HepG2 (cell line): ENCODE data around the gene CYSLTR1. TPM values are rescaled to one million over a fixed set of nuclear protein-coding genes. Genes with fewer than 3 reads are reported as not detected.

Experiments used
- ATAC-seq: fragments of 200-7000 bp; cut with Tn5 transposase; 3 replicates; pipeline ENCODE4 v1.9.1; 2020; ENCODE audit warnings: mild to moderate bottlenecking, moderate library complexity
- BruUV-seq: library from RNA; stranded (reverse); fragments of 400-500 nt; replicated peaks from 2 replicates; lab custom pipeline; 2021; lab: Mats Ljungman, UMichigan
- CTCF ChIA-PET: fragments of 300-600 bp; formaldehyde crosslinking; extraction: SDS; loops from one replicate; lab custom pipeline; 2021; ENCODE audit warnings: low total read pairs, inconsistent platforms, low intra/inter-chr PET ratio; lab: Yijun Ruan, JAX
- POLR2A ChIA-PET: fragments of 350-600 bp; sonication (Branson Sonifier 250); formaldehyde crosslinking; loops from one replicate; lab custom pipeline; 2020; ENCODE audit warnings: antibody characterized with exemption, inconsistent platforms; lab: Yijun Ruan, JAX
- DNase-seq: peaks from one replicate; pipeline ENCODE4 v3.0.0-alpha.2; 2015; ENCODE audit warnings: low spot score
- FAIRE-seq: peaks from 3 replicates; lab custom pipeline; 2011; peaks lifted over from hg19 to GRCh38; lab: Jason Lieb, UNC
- H2AFZ ChIP-seq: one replicate; pipeline ENCODE4 v1.6.1; 2011; ENCODE audit warnings: low read length, inconsistent platforms
- H3K27ac ChIP-seq: fragments of 300-600 bp; 3 replicates; pipeline ENCODE4 v1.8.0; 2011; ENCODE audit warnings: mixed run types, mild to moderate bottlenecking, mixed read lengths, low read length, inconsistent platforms; ENCODE audit not compliant: insufficient read depth; ENCODE audit errors: extremely low read length
- H3K27me3 ChIP-seq, 2 experiments: fragments of 200-600 bp in 1 of 2; 2 replicates in 1 of 2; 3 replicates in 1 of 2; pipeline versions ENCODE4 v1.6.0 to v1.8.0; 2011; ENCODE audit warnings: low read length in 2 of 2, mild to moderate bottlenecking in 2 of 2, moderate library complexity in 2 of 2, inconsistent platforms in 1 of 2; ENCODE audit not compliant: insufficient read depth in 2 of 2, control insufficient read depth in 1 of 2
- H3K36me3 ChIP-seq, 2 experiments: fragments of 200-600 bp in 1 of 2; replicated peaks in 1 of 2; 2 replicates in 1 of 2; 3 replicates in 1 of 2; pipeline versions ENCODE4 v1.5.1 to v1.8.0; 2011; ENCODE audit warnings: low read length in 2 of 2, inconsistent platforms in 1 of 2; ENCODE audit not compliant: insufficient read depth in 2 of 2, control insufficient read depth in 1 of 2
- H3K4me1 ChIP-seq: 2 replicates; pipeline ENCODE4 v1.5.1; 2012; ENCODE audit warnings: low read length, inconsistent platforms; ENCODE audit not compliant: insufficient read depth
- H3K4me2 ChIP-seq: 2 replicates; pipeline ENCODE4 v1.6.0; 2011; ENCODE audit warnings: low read depth, low read length, inconsistent platforms
- H3K4me3 ChIP-seq, 3 experiments: fragments of 200-600 bp in 1 of 3; sonication (generic), shearing (Covaris generic) in 1 of 3; replicated peaks in 1 of 3; 2 replicates each; pipeline ENCODE4 v1.5.1; 2011 to 2016; ENCODE audit warnings: low read length in 3 of 3, inconsistent platforms in 2 of 3, low read depth in 2 of 3, mild to moderate bottlenecking in 2 of 3, control low read depth in 1 of 3, mixed read lengths in 1 of 3; ENCODE audit not compliant: insufficient read depth in 1 of 3
- H3K79me2 ChIP-seq: one replicate; pipeline ENCODE4 v1.6.1; 2011; ENCODE audit warnings: low read length, inconsistent platforms; ENCODE audit not compliant: insufficient read depth
- H3K9ac ChIP-seq: 2 replicates; pipeline ENCODE4 v1.6.0; 2011; ENCODE audit warnings: mild to moderate bottlenecking, low read depth, low read length, inconsistent platforms; ENCODE audit not compliant: insufficient read depth
- H3K9me3 ChIP-seq: 2 replicates; pipeline ENCODE4 v1.5.1; 2012; ENCODE audit warnings: mild to moderate bottlenecking, low read length
- H4K20me1 ChIP-seq: 2 replicates; pipeline ENCODE4 v1.6.0; 2011; ENCODE audit warnings: inconsistent platforms, mild to moderate bottlenecking, low read length, moderate library complexity; ENCODE audit not compliant: insufficient read depth
- GABPB1 ChIP-seq: IDR thresholded peaks from 2 replicates; pipeline ENCODE4 v1.6.1; 2016; ENCODE audit warnings: mild to moderate bottlenecking, missing genetic modification reagents, moderate library complexity, missing compliant biosample characterization
- HMG20A ChIP-seq: IDR thresholded peaks from 2 replicates; pipeline ENCODE4 v1.6.1; 2016; ENCODE audit warnings: borderline replicate concordance
- KAT8 ChIP-seq: IDR thresholded peaks from 2 replicates; pipeline ENCODE4 v1.6.1; 2016; ENCODE audit warnings: missing genetic modification reagents, missing compliant biosample characterization
- MBD4 ChIP-seq: IDR thresholded peaks from 2 replicates; pipeline ENCODE4 v1.6.1; 2012; ENCODE audit warnings: low read length, inconsistent platforms, borderline replicate concordance
- NBN ChIP-seq: fragments of 450-650 bp; conservative IDR thresholded peaks from 2 replicates; pipeline ENCODE4 v1.6.1; 2017
- PHB2 ChIP-seq: fragments of 450-650 bp; IDR thresholded peaks from 2 replicates; pipeline ENCODE4 v1.6.1; 2018; ENCODE audit not compliant: partially characterized antibody
- TCF12 ChIP-seq, 2 experiments: fragments of 450-650 bp in 1 of 2; sonication (generic) in 1 of 2; formaldehyde crosslinking in 1 of 2; IDR thresholded peaks; 2 replicates each; pipeline versions ENCODE4 v1.6.1 to v1.8.0; 2017 to 2022; ENCODE audit warnings: antibody characterized with exemption in 1 of 2, mild to moderate bottlenecking in 1 of 2, missing genetic modification reagents in 1 of 2, moderate library complexity in 1 of 2
- ZNF501 ChIP-seq: sonication (generic); formaldehyde crosslinking; IDR thresholded peaks from 2 replicates; pipeline ENCODE4 v1.5.1; 2020; ENCODE audit warnings: mild to moderate bottlenecking, moderate library complexity, missing genetic modification reagents
- ZNF713 ChIP-seq: sonication (generic); formaldehyde crosslinking; IDR thresholded peaks from 2 replicates; pipeline ENCODE4 v1.4.0; 2020; ENCODE audit warnings: mild to moderate bottlenecking, missing genetic modification reagents
- WGBS: methylation state at CpG from one replicate; pipeline ENCODE4 v1.1.6; 2017; ENCODE audit warnings: low lambda C conversion rate; 5-methylcytosine and 5-hydroxymethylcytosine counted together
- in situ Hi-C: cut with HindIII; loops from 2 replicates; pipeline ENCODE4 v1.10.0; 2017; ENCODE audit warnings: low pct_unique_long_range_greater_than_20kb; ENCODE audit not compliant: extremely low pct_ligation_motif_present
- intact Hi-C: fragments of 100-400 bp; cut with micrococcal nuclease; formaldehyde crosslinking; loops from one replicate; pipeline ENCODE4 v1.10.0; 2022; ENCODE audit not compliant: unreplicated experiment
- polyA plus RNA-seq, 8 experiments: library from polyadenylated mRNA; depleted of rRNA in 3 of 8; stranded (reverse) in 7 of 8; unstranded in 1 of 8; fragments of >200 nt; fragmentation: Illumina TruSeq in 4 of 8; extraction: Trizol in 4 of 8; gene quantifications; 2 replicates each; pipeline versions ENCODE4 v1.2.1 to v1.2.3, GENCODE V29; 2011 to 2016; ENCODE audit warnings: low read depth in 4 of 8, missing spikeins in 1 of 8, mixed read lengths in 1 of 8; ENCODE audit not compliant: insufficient read depth in 1 of 8
- total RNA-seq, 5 experiments: library from RNA; depleted of rRNA; stranded (reverse); fragments of >200 nt; fragmentation: Illumina TruSeq; extraction: Trizol; gene quantifications; 2 replicates each; pipeline ENCODE4 v1.2.3, GENCODE V29; 2016; ENCODE audit warnings: low read depth in 1 of 5
- TF ChIP-seq, protein P1 (sequence below): sonication (generic); formaldehyde crosslinking; IDR thresholded peaks from 2 replicates; pipeline ENCODE4 v1.8.0; 2022; ENCODE audit warnings: missing genetic modification reagents, low read depth, mild to moderate bottlenecking, borderline replicate concordance
- TF ChIP-seq, protein P2 (sequence below): sonication (generic); formaldehyde crosslinking; IDR thresholded peaks from 2 replicates; pipeline ENCODE4 v1.5.0; 2020; ENCODE audit warnings: missing genetic modification reagents, mild to moderate bottlenecking, borderline replicate concordance

The CYSLTR1 gene
- total and polyA plus RNA-seq, 2 of the 13 experiments (the other 11 are each of a cell fraction or from before 2014, with no cell fraction given) = not detected

DNA sequence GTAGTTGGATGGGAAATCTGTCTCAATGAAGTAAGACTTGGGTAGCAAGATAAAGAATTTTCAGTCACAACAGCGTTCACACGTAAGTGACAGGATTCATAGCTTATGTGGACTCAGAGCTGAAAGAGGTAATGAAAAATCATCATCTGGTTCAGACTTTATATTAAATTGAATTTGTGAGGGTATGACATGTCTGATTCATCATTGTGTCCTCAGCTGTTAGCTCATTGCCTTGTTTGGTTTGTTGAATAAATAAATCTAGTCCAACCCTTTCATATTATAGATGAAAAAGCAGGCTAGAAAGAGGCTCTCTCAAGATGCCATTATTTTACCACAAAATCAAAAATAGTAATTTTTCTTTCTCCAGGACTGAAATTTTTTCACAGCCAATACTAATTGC is 2.7 kb upstream of the CYSLTR1 start:
- no peak for DNase-seq
- H2AFZ ChIP-seq = no peak overlapping the region
- H3K9me3 ChIP-seq = no peaks in the 10 kb centered on the region
- H3K36me3 ChIP-seq = no peaks in the 10 kb centered on the region
- intact Hi-C loops = no loop called here
- no peak overlapping the region for H3K4me3 ChIP-seq
- H3K27me3 ChIP-seq = no peaks in the 10 kb centered on the region
- TF ChIP-seq, protein P1, sequence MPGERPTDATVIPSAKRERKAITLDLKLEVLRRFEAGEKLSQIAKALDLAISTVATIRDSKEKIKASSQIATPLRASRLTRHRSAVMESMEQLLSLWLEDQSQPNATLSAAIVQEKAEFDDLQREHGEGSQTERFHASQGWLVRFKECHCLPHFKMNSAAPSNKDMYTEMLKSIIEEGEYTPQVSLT (CRISPR knock-in tag) = no peak
- TF ChIP-seq MBD4 (no peak), ZNF713 (CRISPR knock-in tag) (no peak), GABPB1 (CRISPR knock-in tag) (no peak), ZNF501 (CRISPR knock-in tag) (no peak), TCF12 (IDR thresholded peaks at IDR 0.05) (no peak), TCF12 (CRISPR knock-in tag; IDR thresholded peaks at IDR 0.05) (no peak), NBN (no peak), HMG20A (CRISPR knock-in tag) (no peak), PHB2 (no peak), KAT8 (CRISPR knock-in tag) (no peak)
- TF ChIP-seq, protein P2, sequence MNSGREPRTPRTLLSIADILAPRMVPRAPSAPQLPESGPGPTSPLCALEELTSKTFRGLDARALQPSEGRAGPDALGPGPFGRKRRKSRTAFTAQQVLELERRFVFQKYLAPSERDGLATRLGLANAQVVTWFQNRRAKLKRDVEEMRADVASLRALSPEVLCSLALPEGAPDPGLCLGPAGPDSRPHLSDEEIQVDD = no peak
- H3K27ac ChIP-seq = no peak overlapping the region
- ChIA-PET POLR2A (no interaction called here), CTCF (no interaction called here)
- no TSS peak for BruUV-seq
- WGBS = 0% methylated on average over 2 of the region's 2 CpGs
- no peak overlapping the region for H3K4me2 ChIP-seq
- H3K79me2 ChIP-seq = no peaks in the 10 kb centered on the region
- no peak for FAIRE-seq
- ATAC-seq = no peak
- H3K4me1 ChIP-seq = no peaks in the 10 kb centered on the region
- no peaks in the 10 kb centered on the region for H4K20me1 ChIP-seq
- in situ Hi-C loops = no loop called here
- no peak overlapping the region for H3K9ac ChIP-seq
